ENCODE data around the gene CABS1. TPM values are rescaled to one million over a fixed set of nuclear protein-coding genes. Genes with fewer than 3 reads are reported as not detected.

The CABS1 gene
- total RNA-seq, 4 donors from 2014 or later, result not detected

DNA sequence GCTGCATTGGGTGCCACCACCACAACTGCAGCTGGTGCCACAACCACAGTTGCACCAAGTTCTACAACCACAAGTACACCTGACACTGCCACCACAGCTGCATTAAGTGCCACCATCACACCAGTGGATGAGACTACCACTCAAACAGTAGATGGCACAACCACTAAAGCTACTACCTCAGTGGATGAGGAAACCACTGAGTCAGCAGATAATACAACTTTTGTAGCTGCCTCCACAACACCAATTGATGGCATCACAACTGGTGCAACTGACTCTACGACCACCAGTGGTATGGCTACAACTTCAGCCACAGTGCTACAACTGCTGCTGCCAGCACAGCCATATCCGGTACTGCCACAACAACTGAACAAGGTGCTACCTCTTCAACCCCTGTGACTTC lies 35.1 kb upstream of the CABS1 start:
- no peak overlapping the region for H3K27ac ChIP-seq (replicated peaks in 1 of 4)
- H3K4me1 ChIP-seq, result peaks cover 0 to 10% (median 1%) of the 10 kb centered on the region in 4 donors
- WGBS, result 93% methylated on average over 2 of the region's 2 CpGs
- no peak overlapping the region for H3K4me3 ChIP-seq
- TF ChIP-seq POLR2AphosphoS5 (IDR thresholded peaks at IDR 0.05) (no peak), POLR2A (IDR thresholded peaks at IDR 0.05; ENCODE audit: low read depth) (no peak), EP300 (IDR thresholded peaks at IDR 0.05) (no peak)
- TF ChIP-seq, protein P1, sequence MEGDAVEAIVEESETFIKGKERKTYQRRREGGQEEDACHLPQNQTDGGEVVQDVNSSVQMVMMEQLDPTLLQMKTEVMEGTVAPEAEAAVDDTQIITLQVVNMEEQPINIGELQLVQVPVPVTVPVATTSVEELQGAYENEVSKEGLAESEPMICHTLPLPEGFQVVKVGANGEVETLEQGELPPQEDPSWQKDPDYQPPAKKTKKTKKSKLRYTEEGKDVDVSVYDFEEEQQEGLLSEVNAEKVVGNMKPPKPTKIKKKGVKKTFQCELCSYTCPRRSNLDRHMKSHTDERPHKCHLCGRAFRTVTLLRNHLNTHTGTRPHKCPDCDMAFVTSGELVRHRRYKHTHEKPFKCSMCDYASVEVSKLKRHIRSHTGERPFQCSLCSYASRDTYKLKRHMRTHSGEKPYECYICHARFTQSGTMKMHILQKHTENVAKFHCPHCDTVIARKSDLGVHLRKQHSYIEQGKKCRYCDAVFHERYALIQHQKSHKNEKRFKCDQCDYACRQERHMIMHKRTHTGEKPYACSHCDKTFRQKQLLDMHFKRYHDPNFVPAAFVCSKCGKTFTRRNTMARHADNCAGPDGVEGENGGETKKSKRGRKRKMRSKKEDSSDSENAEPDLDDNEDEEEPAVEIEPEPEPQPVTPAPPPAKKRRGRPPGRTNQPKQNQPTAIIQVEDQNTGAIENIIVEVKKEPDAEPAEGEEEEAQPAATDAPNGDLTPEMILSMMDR (IDR thresholded peaks at IDR 0.05), result no peak
- no peaks in the 10 kb centered on the region for H3K9me3 ChIP-seq
- intact Hi-C loops (cut with DNase I), result no loop called here
- no peaks in the 10 kb centered on the region for H3K36me3 ChIP-seq
- no peaks in the 10 kb centered on the region for H3K27me3 ChIP-seq
- DNase-seq (ENCODE audit: extremely low spot score), result no peak

DNA sequence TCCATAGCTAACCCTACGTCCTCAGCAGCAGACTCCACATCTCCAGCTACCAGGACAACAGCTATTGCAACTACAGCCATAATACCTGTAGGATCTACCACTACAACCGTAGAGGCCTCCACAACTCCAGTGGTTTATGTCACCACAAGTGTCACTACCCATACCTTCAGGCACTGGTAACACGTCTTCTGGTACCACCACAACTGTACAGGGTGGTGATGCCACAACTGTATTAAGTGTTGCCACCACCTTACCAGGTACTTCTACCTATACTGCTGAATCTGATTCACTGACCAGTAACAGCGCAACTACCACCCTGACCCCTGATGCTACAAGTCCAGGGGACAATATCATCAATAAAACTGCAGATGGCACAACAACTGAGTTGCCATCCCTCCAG lies 34.6 kb upstream of the CABS1 start:
- Histone ChIP-seq H3K4me1 (peaks cover 0 to 10% (median 1%) of the 10 kb centered on the region in 4 donors), H3K36me3 (no peaks in the 10 kb centered on the region), H3K4me3 (no peak overlapping the region), H3K27ac (replicated peaks in 1 of 4) (no peak overlapping the region), H3K27me3 (no peaks in the 10 kb centered on the region), H3K9me3 (no peaks in the 10 kb centered on the region)
- intact Hi-C loops (cut with DNase I), result no loop called here
- TF ChIP-seq POLR2A (IDR thresholded peaks at IDR 0.05; ENCODE audit: low read depth), result no peak
- TF ChIP-seq EP300 (IDR thresholded peaks at IDR 0.05), result no peak
- no peak for TF ChIP-seq POLR2AphosphoS5 (IDR thresholded peaks at IDR 0.05)
- TF ChIP-seq, protein P1 (IDR thresholded peaks at IDR 0.05), result no peak
- no peak for DNase-seq (ENCODE audit: extremely low spot score)
- WGBS, result 93% methylated on average over 4 of the region's 4 CpGs

DNA sequence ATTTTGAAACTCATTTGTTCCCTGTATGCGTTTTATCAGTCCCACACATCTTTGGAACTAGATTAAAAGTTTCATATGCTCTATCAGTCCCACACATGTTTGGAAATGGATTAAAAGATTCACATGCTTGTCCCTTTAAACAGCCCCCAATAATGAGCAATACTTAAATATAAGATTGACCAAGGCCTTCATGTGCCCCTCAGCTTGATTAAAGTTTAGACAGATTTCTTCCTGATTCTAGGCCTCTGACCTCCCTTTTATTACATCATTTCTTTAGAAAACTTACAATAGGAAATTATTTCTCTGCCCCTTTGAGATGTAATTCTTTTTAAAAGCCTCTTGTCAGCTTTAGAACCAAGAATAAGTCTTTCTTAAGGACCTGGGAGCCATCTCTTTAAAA lies 31.7 kb upstream of the CABS1 start:
- TF ChIP-seq POLR2A (IDR thresholded peaks at IDR 0.05; ENCODE audit: low read depth), result no peak
- TF ChIP-seq POLR2AphosphoS5 (IDR thresholded peaks at IDR 0.05), result no peak
- TF ChIP-seq, protein P1 (IDR thresholded peaks at IDR 0.05), result no peak
- no peak for TF ChIP-seq EP300 (IDR thresholded peaks at IDR 0.05)
- no peaks in the 10 kb centered on the region for H3K36me3 ChIP-seq
- H3K27me3 ChIP-seq, result no peaks in the 10 kb centered on the region
- no peak overlapping the region for H3K4me3 ChIP-seq
- H3K27ac ChIP-seq (replicated peaks in 1 of 4), result no peak overlapping the region
- peaks cover 0 to 1% (median 0%) of the 10 kb centered on the region in 4 donors for H3K4me1 ChIP-seq
- DNase-seq (ENCODE audit: extremely low spot score), result no peak
- 33% methylated on average over 1 of the region's 1 CpG for WGBS
- no peaks in the 10 kb centered on the region for H3K9me3 ChIP-seq
- intact Hi-C loops (cut with DNase I), result no loop called here

DNA sequence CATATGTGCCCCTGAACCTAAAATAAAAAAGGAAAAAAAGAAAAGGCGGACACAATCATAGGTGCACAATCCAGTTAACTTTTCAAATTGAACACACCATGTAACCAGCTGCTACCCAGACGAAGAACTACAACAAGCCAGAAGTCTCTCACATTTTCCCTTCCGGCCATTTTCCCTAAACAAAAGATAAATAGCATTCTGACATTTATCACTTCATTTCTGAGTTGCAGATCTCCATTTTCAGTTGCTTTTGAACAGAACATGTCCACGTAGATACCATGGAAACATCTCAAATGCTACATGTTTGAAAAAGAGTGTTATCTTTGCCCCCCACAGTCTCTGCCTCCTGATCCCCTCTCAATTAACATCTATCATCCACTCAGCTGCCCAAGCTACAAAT lies 29.2 kb upstream of the CABS1 start:
- Histone ChIP-seq H3K4me1 (no peaks in the 10 kb centered on the region), H3K36me3 (no peaks in the 10 kb centered on the region), H3K4me3 (no peak overlapping the region), H3K27me3 (no peaks in the 10 kb centered on the region), H3K27ac (replicated peaks in 1 of 4) (no peak overlapping the region), H3K9me3 (no peaks in the 10 kb centered on the region)
- intact Hi-C loops (cut with DNase I), result no loop called here
- TF ChIP-seq, protein P1 (IDR thresholded peaks at IDR 0.05), result no peak
- TF ChIP-seq POLR2AphosphoS5 (IDR thresholded peaks at IDR 0.05) (no peak), EP300 (IDR thresholded peaks at IDR 0.05) (no peak), POLR2A (IDR thresholded peaks at IDR 0.05; ENCODE audit: low read depth) (no peak)
- DNase-seq (ENCODE audit: extremely low spot score), result no peak
- WGBS, result 65% methylated on average over 4 of the region's 4 CpGs

DNA sequence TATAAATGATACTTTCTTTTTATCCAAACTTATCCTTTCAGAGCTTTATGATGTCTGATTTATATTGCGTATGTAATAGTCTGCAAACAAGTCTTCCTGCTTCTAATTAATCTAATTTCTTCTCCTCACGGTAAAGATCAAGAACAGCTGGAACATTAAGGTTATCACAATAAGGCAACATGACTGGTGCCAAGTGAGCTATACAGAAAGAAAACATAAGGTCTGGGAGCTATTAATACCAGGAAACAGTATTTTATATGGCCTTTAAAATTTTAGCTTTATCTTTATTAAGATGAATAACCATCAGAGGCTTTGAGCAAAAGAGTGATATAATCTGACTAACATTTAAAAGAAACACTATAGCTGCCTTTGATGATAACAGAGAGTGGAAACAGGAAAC lies 28.7 kb upstream of the CABS1 start:
- WGBS, result 58% methylated on average over 2 of the region's 2 CpGs
- DNase-seq (ENCODE audit: extremely low spot score), result no peak
- Histone ChIP-seq H3K27ac (replicated peaks in 1 of 4) (no peak overlapping the region), H3K4me3 (no peak overlapping the region), H3K36me3 (no peaks in the 10 kb centered on the region), H3K4me1 (no peaks in the 10 kb centered on the region), H3K9me3 (no peaks in the 10 kb centered on the region), H3K27me3 (no peaks in the 10 kb centered on the region)
- intact Hi-C loops (cut with DNase I), result no loop called here
- no peak for TF ChIP-seq POLR2AphosphoS5 (IDR thresholded peaks at IDR 0.05)
- TF ChIP-seq, protein P1 (IDR thresholded peaks at IDR 0.05), result no peak
